ENCODE data around the gene DPF3.

The DPF3 gene

DNA sequence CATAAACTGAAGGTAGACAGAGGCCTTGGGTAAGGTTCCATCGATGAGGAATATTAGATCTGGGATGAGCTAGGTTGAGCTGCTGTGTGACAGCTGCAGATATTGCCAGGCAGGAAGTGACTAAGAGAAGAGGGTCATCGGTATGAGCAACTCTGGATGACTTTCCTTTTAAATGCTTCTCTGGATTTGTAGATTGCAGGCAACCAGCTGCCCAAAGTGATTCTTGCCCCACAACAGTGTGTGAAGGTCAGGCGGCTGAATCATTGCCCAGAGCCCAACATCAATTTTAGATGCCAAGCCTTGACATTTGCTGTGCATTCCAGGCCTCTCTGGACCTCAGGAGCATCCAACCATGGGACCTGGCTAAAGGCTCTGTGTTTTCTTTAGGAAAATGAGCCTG, 255.9 kb downstream of the DPF3 start:
- no peak overlapping the region for H3K9ac ChIP-seq (ENCODE audit: low read length)
- H3K27ac ChIP-seq (ENCODE audit: low read depth, low read length): no peak overlapping the region
- H3K36me3 ChIP-seq (ENCODE audit: control insufficient read depth, insufficient read depth, low read length): no peaks in the 10 kb centered on the region
- H3K27me3 ChIP-seq (ENCODE audit: control insufficient read depth, insufficient read depth, low read length): peaks cover 7% of the 10 kb centered on the region; the same call in 1 of the 2 replicates
- H3K4me3 ChIP-seq (ENCODE audit: low read depth, low read length): no peak overlapping the region
- no peaks in the 10 kb centered on the region; the same call in 1 of the 2 replicates for H3K4me1 ChIP-seq (ENCODE audit: control insufficient read depth, insufficient read depth, low read length)
- H3K9me3 ChIP-seq (ENCODE audit: control insufficient read depth, insufficient read depth, low read depth, low read length): peaks cover 12% of the 10 kb centered on the region

DNA sequence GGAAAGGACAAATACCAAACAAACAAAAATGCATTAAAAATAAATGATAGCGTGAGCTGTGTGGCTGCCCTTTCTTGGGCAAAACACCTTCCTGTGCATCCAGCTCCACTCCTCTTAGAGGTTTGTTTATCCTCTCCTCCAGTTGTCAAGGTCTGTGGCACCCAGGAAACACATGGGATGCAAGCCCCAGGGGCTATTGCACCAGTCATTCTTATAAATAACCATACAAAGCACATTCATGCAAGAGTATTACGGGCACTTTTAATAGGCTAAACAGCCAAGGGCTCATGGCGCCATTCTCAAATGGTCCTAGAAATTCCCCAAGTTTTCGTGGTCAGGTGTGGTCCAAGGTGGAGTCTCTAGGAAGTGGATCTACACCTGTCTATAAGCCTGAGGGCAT, 257.0 kb downstream of the DPF3 start:
- H3K9me3 ChIP-seq (ENCODE audit: control insufficient read depth, insufficient read depth, low read depth, low read length): peaks cover 8% of the 10 kb centered on the region
- H3K27ac ChIP-seq (ENCODE audit: low read depth, low read length): no peak overlapping the region
- peaks cover 7% of the 10 kb centered on the region; the same call in 1 of the 2 replicates for H3K27me3 ChIP-seq (ENCODE audit: control insufficient read depth, insufficient read depth, low read length)
- H3K9ac ChIP-seq (ENCODE audit: low read length): no peak overlapping the region
- no peak overlapping the region for H3K4me3 ChIP-seq (ENCODE audit: low read depth, low read length)
- H3K4me1 ChIP-seq (ENCODE audit: control insufficient read depth, insufficient read depth, low read length): no peaks in the 10 kb centered on the region
- no peaks in the 10 kb centered on the region for H3K36me3 ChIP-seq (ENCODE audit: control insufficient read depth, insufficient read depth, low read length)

DNA sequence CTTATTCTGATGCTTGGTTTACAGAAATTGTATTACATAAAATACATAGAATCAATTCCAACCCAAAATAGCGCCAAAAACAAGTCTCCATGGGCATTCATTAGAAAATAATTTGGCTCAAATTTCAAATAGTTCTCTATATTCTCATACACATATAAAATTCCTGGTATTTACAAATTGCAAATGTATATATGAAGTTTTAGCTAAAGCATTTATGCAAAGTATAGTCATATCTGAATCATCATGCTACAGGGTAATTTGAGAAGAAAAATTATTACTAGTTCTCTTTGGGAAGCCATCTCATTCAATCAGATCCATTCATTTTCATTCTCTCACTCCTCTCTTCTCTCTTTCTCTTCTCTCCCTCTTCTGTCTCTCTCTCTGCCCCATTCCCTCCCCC, 257.8 kb downstream of the DPF3 start:
- Histone ChIP-seq H3K4me1 (ENCODE audit: control insufficient read depth, insufficient read depth, low read length) (no peaks in the 10 kb centered on the region), H3K9me3 (ENCODE audit: control insufficient read depth, insufficient read depth, low read depth, low read length) (peaks cover 5% of the 10 kb centered on the region), H3K27me3 (ENCODE audit: control insufficient read depth, insufficient read depth, low read length) (peaks cover 7% of the 10 kb centered on the region; the same call in 1 of the 2 replicates), H3K9ac (ENCODE audit: low read length) (no peak overlapping the region), H3K4me3 (ENCODE audit: low read depth, low read length) (no peak overlapping the region), H3K36me3 (ENCODE audit: control insufficient read depth, insufficient read depth, low read length) (no peaks in the 10 kb centered on the region), H3K27ac (ENCODE audit: low read depth, low read length) (no peak overlapping the region)

DNA sequence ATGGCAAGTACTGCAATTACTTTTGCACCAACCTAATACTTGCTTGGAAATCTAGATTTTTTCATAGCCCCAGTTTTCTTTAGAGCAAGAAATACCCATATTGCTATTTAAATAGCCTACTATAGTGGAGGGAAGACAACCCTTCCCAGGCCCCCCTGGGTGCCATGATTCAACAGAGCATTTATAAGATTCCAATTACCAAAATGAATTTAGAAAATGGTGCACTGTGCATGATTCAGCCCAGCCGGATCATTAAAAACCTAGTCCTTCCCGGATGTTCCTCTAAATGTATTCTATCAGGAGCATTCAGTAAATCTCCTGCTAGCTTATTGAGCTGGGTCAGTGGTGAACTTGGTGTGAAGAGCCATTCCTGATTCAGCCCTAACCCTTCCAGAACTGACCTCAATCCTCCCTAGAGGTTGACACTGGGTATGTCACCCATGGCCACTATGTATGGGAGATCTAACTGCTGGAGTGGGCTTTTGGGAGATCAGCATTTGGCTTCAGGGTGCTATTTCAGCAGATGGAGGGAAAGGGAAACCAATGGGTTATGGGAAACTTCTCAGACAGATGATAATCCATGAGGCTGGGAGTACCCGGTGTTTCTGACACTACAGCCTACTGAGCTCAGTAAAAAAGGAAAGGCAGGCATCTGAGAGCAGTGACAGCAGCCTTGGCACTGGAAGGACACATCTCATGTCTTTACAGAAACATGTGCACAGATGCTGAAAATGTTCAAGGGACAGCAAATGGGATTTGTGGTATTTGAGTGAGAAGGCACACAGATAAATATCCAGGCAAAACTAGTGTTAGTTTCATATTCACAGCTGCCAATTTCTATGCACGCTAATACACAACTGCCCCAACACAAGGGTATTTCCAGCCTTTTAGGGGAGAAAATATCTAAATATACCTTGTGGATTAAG, 258.9 kb downstream of the DPF3 start:
- Histone ChIP-seq H3K9me3 (ENCODE audit: control insufficient read depth, insufficient read depth, low read depth, low read length) (peaks cover 5% of the 10 kb centered on the region), H3K4me3 (ENCODE audit: low read depth, low read length) (no peak overlapping the region), H3K27ac (ENCODE audit: low read depth, low read length) (no peak overlapping the region), H3K4me1 (ENCODE audit: control insufficient read depth, insufficient read depth, low read length) (no peaks in the 10 kb centered on the region), H3K27me3 (ENCODE audit: control insufficient read depth, insufficient read depth, low read length) (peaks cover 7% of the 10 kb centered on the region; the same call in 1 of the 2 replicates), H3K9ac (ENCODE audit: low read length) (no peak overlapping the region), H3K36me3 (ENCODE audit: control insufficient read depth, insufficient read depth, low read length) (no peaks in the 10 kb centered on the region)

DNA sequence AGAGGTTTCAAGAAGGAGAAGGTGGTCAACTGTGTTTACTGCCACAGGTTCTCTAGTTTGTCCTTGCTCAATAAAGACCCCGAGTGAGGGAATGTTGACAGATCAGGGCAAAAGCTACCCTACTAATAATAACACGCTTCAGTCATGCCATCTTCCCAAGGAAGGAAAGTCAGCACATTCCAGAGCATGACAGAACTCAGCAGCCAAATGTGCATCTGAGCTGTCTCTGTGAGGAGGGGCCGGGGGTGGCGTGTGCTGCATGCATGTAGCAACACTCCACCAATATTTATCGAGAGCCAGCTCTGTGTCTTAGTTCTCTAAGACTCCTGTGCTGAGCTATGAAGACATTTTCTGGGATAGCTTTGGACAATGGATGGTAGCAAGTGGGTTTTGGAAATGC, 260.4 kb downstream of the DPF3 start:
- H3K9ac ChIP-seq (ENCODE audit: low read length): no peak overlapping the region
- H3K4me1 ChIP-seq (ENCODE audit: control insufficient read depth, insufficient read depth, low read length): no peaks in the 10 kb centered on the region
- no peaks in the 10 kb centered on the region for H3K36me3 ChIP-seq (ENCODE audit: control insufficient read depth, insufficient read depth, low read length)
- H3K27me3 ChIP-seq (ENCODE audit: control insufficient read depth, insufficient read depth, low read length): peaks cover 7% of the 10 kb centered on the region; the same call in 1 of the 2 replicates
- H3K27ac ChIP-seq (ENCODE audit: low read depth, low read length): no peak overlapping the region
- H3K9me3 ChIP-seq (ENCODE audit: control insufficient read depth, insufficient read depth, low read depth, low read length): no peaks in the 10 kb centered on the region
- H3K4me3 ChIP-seq (ENCODE audit: low read depth, low read length): no peak overlapping the region

DNA sequence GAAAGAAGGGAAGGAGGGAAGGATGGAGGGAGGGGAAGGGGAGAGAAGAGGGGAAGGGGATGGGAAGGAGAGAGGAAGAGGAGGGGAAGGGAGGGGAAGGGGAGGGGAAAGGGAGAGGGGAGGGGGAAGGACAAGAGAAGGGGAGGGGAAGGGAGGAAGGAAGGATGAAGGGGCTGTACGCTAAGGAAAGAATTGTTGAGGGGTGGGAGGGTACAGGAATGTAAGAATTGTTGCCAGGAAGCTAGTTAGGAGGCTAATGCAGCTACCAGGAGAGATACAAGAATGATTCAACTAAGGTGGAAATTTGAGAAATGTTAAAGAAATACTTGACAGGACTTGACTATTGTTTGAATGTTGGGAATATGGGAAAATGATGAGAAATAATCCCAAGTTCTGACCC, 261.2 kb downstream of the DPF3 start:
- no peak overlapping the region for H3K4me3 ChIP-seq (ENCODE audit: low read depth, low read length)
- H3K9ac ChIP-seq (ENCODE audit: low read length): no peak overlapping the region
- H3K27ac ChIP-seq (ENCODE audit: low read depth, low read length): no peak overlapping the region
- no peaks in the 10 kb centered on the region for H3K4me1 ChIP-seq (ENCODE audit: control insufficient read depth, insufficient read depth, low read length)
- H3K9me3 ChIP-seq (ENCODE audit: control insufficient read depth, insufficient read depth, low read depth, low read length): no peaks in the 10 kb centered on the region
- H3K36me3 ChIP-seq (ENCODE audit: control insufficient read depth, insufficient read depth, low read length): no peaks in the 10 kb centered on the region
- H3K27me3 ChIP-seq (ENCODE audit: control insufficient read depth, insufficient read depth, low read length): peaks cover 7% of the 10 kb centered on the region; the same call in 1 of the 2 replicates

DNA sequence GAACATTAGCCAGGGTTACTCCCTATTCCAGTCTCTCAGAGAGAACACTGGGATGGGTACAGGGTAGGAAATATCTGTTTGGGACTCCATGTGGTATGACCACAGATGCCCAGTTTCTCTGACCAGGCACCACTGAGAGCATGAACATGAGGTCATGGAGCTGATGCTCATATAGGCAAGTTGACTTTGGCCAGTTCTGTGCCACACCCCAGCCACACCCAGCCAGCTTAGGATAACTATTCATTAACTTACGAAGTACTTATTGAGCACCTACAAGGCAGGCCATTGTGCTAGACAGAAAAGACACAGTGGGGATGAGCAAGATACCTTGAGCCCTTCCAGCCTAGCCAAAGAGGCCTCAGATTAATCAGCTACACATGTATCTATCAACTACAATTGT, 262.5 kb downstream of the DPF3 start:
- Histone ChIP-seq H3K9me3 (ENCODE audit: control insufficient read depth, insufficient read depth, low read depth, low read length) (no peaks in the 10 kb centered on the region), H3K36me3 (ENCODE audit: control insufficient read depth, insufficient read depth, low read length) (no peaks in the 10 kb centered on the region), H3K4me1 (ENCODE audit: control insufficient read depth, insufficient read depth, low read length) (no peaks in the 10 kb centered on the region), H3K27ac (ENCODE audit: low read depth, low read length) (no peak overlapping the region), H3K9ac (ENCODE audit: low read length) (no peak overlapping the region), H3K4me3 (ENCODE audit: low read depth, low read length) (no peak overlapping the region), H3K27me3 (ENCODE audit: control insufficient read depth, insufficient read depth, low read length) (peaks cover 7% of the 10 kb centered on the region; the same call in 1 of the 2 replicates)

DNA sequence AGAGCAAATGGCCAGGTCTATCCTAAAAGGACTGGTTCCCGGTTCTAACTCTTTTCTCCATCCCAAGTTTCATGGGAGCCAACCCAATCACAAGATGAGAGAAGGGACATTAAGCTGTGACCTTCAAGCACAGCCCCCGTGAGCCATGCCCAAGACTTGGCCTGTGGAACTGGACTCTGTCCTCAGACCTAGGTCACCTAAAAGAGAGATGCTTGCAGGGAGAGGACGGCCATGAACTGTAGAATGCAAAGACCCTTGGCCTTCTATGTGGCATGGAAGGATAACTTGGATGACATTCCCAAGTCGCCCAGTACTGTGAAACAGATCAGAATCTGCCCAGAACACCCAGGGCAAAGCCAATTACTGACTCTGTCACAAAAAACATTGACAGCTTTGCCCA, 263.5 kb downstream of the DPF3 start:
- Histone ChIP-seq H3K27me3 (ENCODE audit: control insufficient read depth, insufficient read depth, low read length) (peaks cover 7% of the 10 kb centered on the region; the same call in 1 of the 2 replicates), H3K4me3 (ENCODE audit: low read depth, low read length) (no peak overlapping the region), H3K9ac (ENCODE audit: low read length) (no peak overlapping the region), H3K36me3 (ENCODE audit: control insufficient read depth, insufficient read depth, low read length) (no peaks in the 10 kb centered on the region), H3K9me3 (ENCODE audit: control insufficient read depth, insufficient read depth, low read depth, low read length) (no peaks in the 10 kb centered on the region), H3K27ac (ENCODE audit: low read depth, low read length) (no peak overlapping the region), H3K4me1 (ENCODE audit: control insufficient read depth, insufficient read depth, low read length) (no peaks in the 10 kb centered on the region)

DNA sequence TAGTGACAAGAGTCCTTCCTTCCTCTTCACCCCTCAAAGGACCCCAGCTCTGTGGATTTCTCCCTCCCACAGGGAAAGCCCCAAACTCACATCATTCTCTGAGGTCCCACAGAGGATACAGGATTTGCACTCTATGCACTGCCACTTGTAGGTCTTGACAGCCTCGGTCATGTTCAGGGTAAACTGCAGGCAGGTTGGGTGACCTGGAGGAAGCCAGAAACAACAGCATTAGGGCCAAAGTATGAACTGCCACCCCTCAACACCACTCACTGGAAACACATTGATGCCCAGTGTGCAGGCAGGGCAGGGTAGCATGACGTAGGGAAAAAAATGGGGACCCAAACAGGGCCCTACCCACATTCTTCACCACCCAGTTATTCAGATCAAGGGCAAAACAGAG, 264.4 kb downstream of the DPF3 start:
- Histone ChIP-seq H3K9me3 (ENCODE audit: control insufficient read depth, insufficient read depth, low read depth, low read length) (no peaks in the 10 kb centered on the region), H3K27ac (ENCODE audit: low read depth, low read length) (no peak overlapping the region), H3K27me3 (ENCODE audit: control insufficient read depth, insufficient read depth, low read length) (peaks cover 7% of the 10 kb centered on the region; the same call in 1 of the 2 replicates), H3K9ac (ENCODE audit: low read length) (no peak overlapping the region), H3K4me1 (ENCODE audit: control insufficient read depth, insufficient read depth, low read length) (no peaks in the 10 kb centered on the region), H3K36me3 (ENCODE audit: control insufficient read depth, insufficient read depth, low read length) (no peaks in the 10 kb centered on the region), H3K4me3 (ENCODE audit: low read depth, low read length) (no peak overlapping the region)

DNA sequence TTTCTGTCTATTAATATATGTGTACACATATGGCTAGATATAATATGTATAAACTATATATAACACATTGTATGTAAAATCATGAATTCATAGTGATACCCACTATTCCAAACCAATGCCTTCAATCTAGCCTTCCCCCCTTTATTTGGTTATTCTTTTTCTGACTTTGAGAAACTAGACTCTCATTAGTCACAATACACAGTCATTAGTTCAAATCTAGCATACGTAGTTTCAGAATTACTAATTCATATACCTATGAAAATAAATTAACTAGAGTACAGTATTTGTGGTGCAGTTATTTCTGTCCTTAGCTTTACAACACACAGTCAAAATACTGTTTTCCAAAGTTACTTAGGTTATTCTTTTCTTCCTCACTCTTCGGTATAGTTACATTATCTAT, 268.2 kb downstream of the DPF3 start:
- Histone ChIP-seq H3K27me3 (ENCODE audit: control insufficient read depth, insufficient read depth, low read length) (no peaks in the 10 kb centered on the region), H3K27ac (ENCODE audit: low read depth, low read length) (no peak overlapping the region), H3K4me1 (ENCODE audit: control insufficient read depth, insufficient read depth, low read length) (peaks cover 5% of the 10 kb centered on the region; the same call in 1 of the 2 replicates), H3K9me3 (ENCODE audit: control insufficient read depth, insufficient read depth, low read depth, low read length) (no peaks in the 10 kb centered on the region; the same call in 1 of the 2 replicates), H3K9ac (ENCODE audit: low read length) (no peak overlapping the region), H3K4me3 (ENCODE audit: low read depth, low read length) (no peak overlapping the region), H3K36me3 (ENCODE audit: control insufficient read depth, insufficient read depth, low read length) (no peaks in the 10 kb centered on the region)

DNA sequence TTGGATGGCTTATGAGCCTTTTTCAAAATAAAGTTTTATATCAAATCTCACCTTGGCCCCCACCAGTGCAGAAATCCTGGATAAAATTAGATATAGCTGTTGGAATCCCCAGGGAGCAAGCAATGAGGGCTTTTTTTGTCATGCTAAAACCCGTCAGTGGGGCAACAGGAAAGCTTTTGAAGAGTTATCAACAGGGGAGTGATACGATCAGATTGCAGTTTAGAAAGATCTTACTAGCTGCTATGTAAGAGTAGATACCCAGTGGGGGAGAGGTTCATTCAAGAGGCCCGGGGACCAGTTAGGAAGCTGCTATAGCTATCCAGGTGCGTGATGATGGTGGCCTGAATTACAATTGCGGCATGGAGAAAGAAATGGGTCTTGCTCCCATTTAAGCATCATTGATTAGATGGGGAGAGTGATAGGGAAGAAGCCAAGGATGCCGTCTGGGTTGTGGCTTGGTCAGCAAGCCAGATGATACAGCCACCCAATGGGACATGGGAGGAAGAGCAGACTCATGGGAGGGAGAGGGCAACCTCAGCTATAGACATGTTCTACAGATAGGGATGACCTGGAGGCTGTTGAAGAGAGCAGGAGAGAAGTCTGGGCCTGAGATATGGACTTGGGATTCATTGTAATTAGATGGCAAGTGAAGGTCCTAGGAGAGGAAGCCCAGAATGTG, 272.4 kb downstream of the DPF3 start:
- H3K4me1 ChIP-seq (ENCODE audit: control insufficient read depth, insufficient read depth, low read length): peaks cover 13% of the 10 kb centered on the region; the same call in 1 of the 2 replicates
- no peaks in the 10 kb centered on the region for H3K36me3 ChIP-seq (ENCODE audit: control insufficient read depth, insufficient read depth, low read length)
- H3K27me3 ChIP-seq (ENCODE audit: control insufficient read depth, insufficient read depth, low read length): no peaks in the 10 kb centered on the region
- H3K27ac ChIP-seq (ENCODE audit: low read depth, low read length): no peak overlapping the region
- H3K9me3 ChIP-seq (ENCODE audit: control insufficient read depth, insufficient read depth, low read depth, low read length): no peaks in the 10 kb centered on the region; the same call in 1 of the 2 replicates
- no peak overlapping the region for H3K4me3 ChIP-seq (ENCODE audit: low read depth, low read length)
- H3K9ac ChIP-seq (ENCODE audit: low read length): no peak overlapping the region
